DLD1 (cell line): ENCODE measurements around the gene ZDHHC22.

Source experiments
- in situ Hi-C: cut with HindIII; loops from 2 replicates; pipeline ENCODE4 v1.10.0; 2017; ENCODE audit warnings: low sequenced_read_pairs

The ZDHHC22 gene

GRCh38 chr14:77131206-77131605, 10.4 kb downstream of the ZDHHC22 start:
- in situ Hi-C loops: no loop called here

GRCh38 chr14:77130386-77130785, 11.2 kb downstream of the ZDHHC22 start:
- in situ Hi-C loops: no loop called here

- in situ Hi-C loops: no loop called here
Observed at GRCh38 chr14:77128414-77128891, 13.1 kb downstream of the ZDHHC22 start.

GRCh38 chr14:77126461-77126990, 15.1 kb downstream of the ZDHHC22 start:
- in situ Hi-C loops: no loop called here

- in situ Hi-C loops: no loop called here
Observed at GRCh38 chr14:77125823-77126325, 15.7 kb downstream of the ZDHHC22 start.

GRCh38 chr14:77125281-77125801, 16.2 kb downstream of the ZDHHC22 start:
- in situ Hi-C loops: no loop called here

GRCh38 chr14:77124345-77125280, 17.0 kb downstream of the ZDHHC22 start:
- in situ Hi-C loops: no loop called here

GRCh38 chr14:77123381-77124325, 17.9 kb downstream of the ZDHHC22 start:
- in situ Hi-C loops: no loop called here

- in situ Hi-C loops: no loop called here
Observed at GRCh38 chr14:77122526-77123125, 19.0 kb downstream of the ZDHHC22 start.

- in situ Hi-C loops: no loop called here
Observed at GRCh38 chr14:77120771-77121743, 20.5 kb downstream of the ZDHHC22 start.

- in situ Hi-C loops: no loop called here
Observed at GRCh38 chr14:77119851-77120250, 21.7 kb downstream of the ZDHHC22 start.

- in situ Hi-C loops: no loop called here
Observed at GRCh38 chr14:77116172-77116817, 25.3 kb downstream of the ZDHHC22 start.

- in situ Hi-C loops: no loop called here
Observed at GRCh38 chr14:77114609-77115008, 27.0 kb downstream of the ZDHHC22 start.

- in situ Hi-C loops: no loop called here
Observed at GRCh38 chr14:77113644-77114043, 27.9 kb downstream of the ZDHHC22 start.

GRCh38 chr14:77111021-77111420, 30.6 kb downstream of the ZDHHC22 start:
- in situ Hi-C loops: no loop called here

- in situ Hi-C loops: no loop called here
Observed at GRCh38 chr14:77110286-77110685, 31.3 kb downstream of the ZDHHC22 start.

GRCh38 chr14:77109656-77110055, 31.9 kb downstream of the ZDHHC22 start:
- in situ Hi-C loops: no loop called here

- in situ Hi-C loops: no loop called here
Observed at GRCh38 chr14:77108753-77109152, 32.8 kb downstream of the ZDHHC22 start.

- in situ Hi-C loops: no loop called here
Observed at GRCh38 chr14:77107228-77107627, 34.4 kb downstream of the ZDHHC22 start.
